Gastrocnemius medialis (tissue), 4 donors: ENCODE data around the gene PAPPA. TPM values are rescaled to one million over a fixed set of nuclear protein-coding genes. Genes with fewer than 3 reads are reported as not detected.

ENCODE experiments used
- ATAC-seq, 2 donors: fragments of 150-250 bp; one replicate each; pipeline ENCODE4 v1.9.1; 2016
- DNase-seq, 2 donors: peaks; one replicate each; pipeline ENCODE4 v3.0.0-alpha.2; 2019
- H3K27ac ChIP-seq, 4 donors: fragments of 200-600 bp; sonication (generic); 1 replicate in 1 of 4; 2 replicates in 3 of 4; pipeline ENCODE4 v1.5.1; 2016 to 2018; ENCODE audit warnings: mild to moderate bottlenecking in 2 of 4, moderate library complexity in 1 of 4
- H3K27me3 ChIP-seq, 3 donors: fragments of 200-600 bp; sonication (generic) in 2 of 3; 1 replicate in 1 of 3; 2 replicates in 2 of 3; pipeline versions ENCODE4 v1.5.1 to v1.6.0; 2016 to 2019; ENCODE audit warnings: mild to moderate bottlenecking in 1 of 3, moderate library complexity in 1 of 3
- H3K36me3 ChIP-seq, 2 donors: fragments of 200-600 bp; sonication (generic) in 1 of 2; one replicate each; pipeline ENCODE4 v1.5.1; 2017 to 2018
- H3K4me1 ChIP-seq, 2 donors: fragments of 200-600 bp; sonication (generic) in 1 of 2; one replicate each; pipeline ENCODE4 v1.5.1; 2016 to 2017; ENCODE audit warnings: mild to moderate bottlenecking in 2 of 2
- H3K4me3 ChIP-seq, 4 donors: fragments of 200-600 bp; sonication (generic) in 3 of 4; 1 replicate in 1 of 4; 2 replicates in 3 of 4; pipeline ENCODE4 v1.5.1; 2016 to 2019; ENCODE audit warnings: mild to moderate bottlenecking in 2 of 4
- H3K9me3 ChIP-seq, 3 donors: fragments of 200-600 bp; sonication (generic) in 2 of 3; 1 replicate in 1 of 3; 2 replicates in 2 of 3; pipeline ENCODE4 v1.5.1; 2016 to 2019
- CTCF ChIP-seq, 5 experiments: fragments of 450-650 bp in 3 of 5; fragments of 200-600 bp in 2 of 5; sonication (generic) in 2 of 5; IDR thresholded peaks in 4 of 5; conservative IDR thresholded peaks in 1 of 5; 1 replicate in 4 of 5; 2 replicates in 1 of 5; pipeline ENCODE4 v1.5.1; 2016 to 2019; ENCODE audit warnings: antibody characterized with exemption in 5 of 5, mild to moderate bottlenecking in 3 of 5, moderate library complexity in 3 of 5
- POLR2A ChIP-seq, 2 donors: fragments of 450-650 bp; IDR thresholded peaks; one replicate each; pipeline ENCODE4 v1.6.1; 2017; ENCODE audit warnings: antibody characterized with exemption in 2 of 2, mild to moderate bottlenecking in 2 of 2, moderate library complexity in 2 of 2
- in situ Hi-C, 4 donors: fragments of 200-750 bp; cut with MboI; loops; one replicate each; pipeline versions ENCODE4 v1.15.0 to v1.8.0; 2017; ENCODE audit warnings: low sequenced_read_pairs in 4 of 4
- intact Hi-C: fragments of 100-400 bp; cut with DNase I; formaldehyde crosslinking; loops from one replicate; pipeline ENCODE4 v1.15.1; 2023; ENCODE audit warnings: low total_unique reads
- total RNA-seq, 4 donors: library from RNA; depleted of rRNA; stranded (reverse); fragments of >200 nt; gene quantifications; one replicate each; pipeline versions ENCODE4 v1.1.0 to v1.2.3, GENCODE V29; 2016

The PAPPA gene
- total RNA-seq, 4 donors from 2014 or later, result 0.56 to 2.1 (median 1.4) TPM

GRCh38 chr9:116432051-116432450 is 278.5 kb downstream of the PAPPA start:
- TF ChIP-seq POLR2A (IDR thresholded peaks at IDR 0.05) (no peak), CTCF (IDR thresholded peaks at IDR 0.05 in 4 of 5, conservative IDR thresholded peaks at IDR 0.05 in 1 of 5) (no peak)
- Histone ChIP-seq H3K4me1 (no peaks in the 10 kb centered on the region), H3K27me3 (no peaks in the 10 kb centered on the region), H3K27ac (no peak overlapping the region), H3K36me3 (no peaks in the 10 kb centered on the region), H3K9me3 (no peaks in the 10 kb centered on the region), H3K4me3 (no peak overlapping the region)
- intact Hi-C loops, result no loop called here
- ATAC-seq, result no peak
- in situ Hi-C loops, result no loop called here
- DNase-seq, result no peak

- H3K27me3 ChIP-seq, result no peaks in the 10 kb centered on the region
- H3K9me3 ChIP-seq, result no peaks in the 10 kb centered on the region
- no peak for DNase-seq
- TF ChIP-seq CTCF (IDR thresholded peaks at IDR 0.05 in 4 of 5, conservative IDR thresholded peaks at IDR 0.05 in 1 of 5) (no peak), POLR2A (IDR thresholded peaks at IDR 0.05) (no peak)
- in situ Hi-C loops (no loop called here), intact Hi-C loops (no loop called here)
- H3K4me1 ChIP-seq, result no peaks in the 10 kb centered on the region
- H3K36me3 ChIP-seq, result peaks cover 0 to 9% of the 10 kb centered on the region in 2 donors
- H3K4me3 ChIP-seq, result no peak overlapping the region
- no peak for ATAC-seq
- no peak overlapping the region for H3K27ac ChIP-seq
Observed at GRCh38 chr9:116434314-116434713, 280.7 kb downstream of the PAPPA start.

- DNase-seq (no peak), ATAC-seq (no peak)
- Histone ChIP-seq H3K4me3 (no peak overlapping the region), H3K4me1 (no peaks in the 10 kb centered on the region), H3K27me3 (no peaks in the 10 kb centered on the region), H3K9me3 (no peaks in the 10 kb centered on the region), H3K27ac (no peak overlapping the region), H3K36me3 (peaks cover 0 to 9% of the 10 kb centered on the region in 2 donors)
- TF ChIP-seq POLR2A (IDR thresholded peaks at IDR 0.05) (no peak), CTCF (IDR thresholded peaks at IDR 0.05 in 4 of 5, conservative IDR thresholded peaks at IDR 0.05 in 1 of 5) (no peak)
- intact Hi-C loops, result no loop called here
- in situ Hi-C loops, result no loop called here
Observed at GRCh38 chr9:116435706-116436105, 282.1 kb downstream of the PAPPA start.

GRCh38 chr9:116436121-116436520 is 282.5 kb downstream of the PAPPA start:
- Histone ChIP-seq H3K4me3 (no peak overlapping the region), H3K9me3 (no peaks in the 10 kb centered on the region), H3K27me3 (no peaks in the 10 kb centered on the region), H3K27ac (no peak overlapping the region), H3K4me1 (no peaks in the 10 kb centered on the region), H3K36me3 (peaks cover 0 to 9% of the 10 kb centered on the region in 2 donors)
- DNase-seq (no peak), ATAC-seq (no peak)
- intact Hi-C loops, result no loop called here
- in situ Hi-C loops, result no loop called here
- TF ChIP-seq CTCF (IDR thresholded peaks at IDR 0.05 in 4 of 5, conservative IDR thresholded peaks at IDR 0.05 in 1 of 5) (no peak), POLR2A (IDR thresholded peaks at IDR 0.05) (no peak)
